HG03196 (cell line): ENCODE results near the gene TIMM44.
"Not testable (repeated sequence)": the region's sequence is repeated elsewhere in the genome, so short reads cannot be mapped to it uniquely, and the experiment has no call there.

Experiments
- ATAC-seq: cut with Tn5 transposase; IDR thresholded peaks from one replicate; pipeline ENCODE4 v1.9.1; 2021; ENCODE audit not compliant: unreplicated experiment

The TIMM44 gene

DNA sequence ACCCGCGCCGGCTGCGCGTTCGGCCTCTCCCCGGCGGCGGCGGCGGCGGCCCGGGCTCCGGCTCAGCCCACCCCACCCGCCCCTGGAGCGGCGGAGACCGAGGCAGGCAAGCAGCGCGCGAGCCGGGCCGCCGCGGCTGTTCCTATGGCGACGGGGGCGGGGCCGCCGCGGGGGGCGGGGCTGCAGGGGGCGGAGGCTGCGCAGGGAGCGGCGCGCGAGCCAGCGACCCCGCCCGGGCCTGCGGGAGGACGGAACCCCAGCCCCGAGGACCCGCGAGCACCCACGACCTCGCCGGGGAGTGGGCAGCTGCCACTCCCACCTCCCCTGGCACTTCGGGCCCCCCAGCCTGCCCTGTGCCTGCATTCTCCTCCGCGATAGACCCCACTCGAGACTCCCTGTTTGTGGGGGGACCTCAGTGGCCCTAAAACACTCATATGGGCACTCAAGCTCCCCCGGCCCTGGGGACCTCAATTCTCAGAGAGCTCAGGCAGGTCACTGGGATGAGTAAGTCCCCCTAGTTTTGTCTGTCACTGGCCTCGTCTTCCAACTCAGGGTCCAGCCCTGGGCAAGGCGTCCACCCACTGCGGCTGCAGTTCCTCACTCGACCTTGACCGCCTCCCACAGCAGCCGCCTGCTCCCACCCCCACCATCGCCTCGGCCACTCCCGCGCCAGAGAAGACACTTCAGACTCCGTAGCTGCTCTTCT lies 17.3 kb downstream of the TIMM44 start, which contains the start of gene CTXN1:
TSS of gene CTXN1 (minus strand) at position 115 of the 706 bp plus-strand sequence. CDS start 597 bp downstream, outside the sequence.
- ATAC-seq = no peak

GRCh38 chr19:7925171-7925851 lies 18.2 kb downstream of the TIMM44 start:
- no peak for ATAC-seq

DNA sequence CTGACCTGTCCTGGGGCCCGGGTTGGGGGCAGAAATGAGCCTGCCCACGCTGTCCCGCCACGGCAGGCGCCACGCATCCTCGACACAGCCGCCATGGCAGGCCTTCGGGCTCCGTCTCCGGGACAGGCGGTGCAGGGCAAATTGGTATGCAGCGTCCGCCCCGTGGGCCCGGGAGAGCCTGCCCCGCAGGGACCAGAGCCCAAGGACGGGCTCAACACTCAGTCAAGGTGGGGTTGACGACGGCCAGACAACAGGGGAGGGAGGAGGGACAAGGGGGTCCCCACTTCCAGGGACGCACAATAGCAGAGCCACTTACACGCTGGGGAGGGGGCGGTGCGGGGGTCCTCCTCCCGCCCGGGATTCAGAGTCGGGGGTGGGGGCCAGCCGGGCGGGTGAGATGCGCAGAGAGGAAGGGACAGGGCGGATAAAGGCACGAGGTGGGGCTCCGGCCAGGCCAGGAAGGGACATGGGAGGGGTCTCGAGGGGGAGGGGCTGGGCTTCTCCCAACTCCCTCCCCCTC lies 18.8 kb downstream of the TIMM44 start:
- ATAC-seq = no peak

GRCh38 chr19:7924241-7924640 lies 19.2 kb downstream of the TIMM44 start:
- ATAC-seq = no peak

DNA sequence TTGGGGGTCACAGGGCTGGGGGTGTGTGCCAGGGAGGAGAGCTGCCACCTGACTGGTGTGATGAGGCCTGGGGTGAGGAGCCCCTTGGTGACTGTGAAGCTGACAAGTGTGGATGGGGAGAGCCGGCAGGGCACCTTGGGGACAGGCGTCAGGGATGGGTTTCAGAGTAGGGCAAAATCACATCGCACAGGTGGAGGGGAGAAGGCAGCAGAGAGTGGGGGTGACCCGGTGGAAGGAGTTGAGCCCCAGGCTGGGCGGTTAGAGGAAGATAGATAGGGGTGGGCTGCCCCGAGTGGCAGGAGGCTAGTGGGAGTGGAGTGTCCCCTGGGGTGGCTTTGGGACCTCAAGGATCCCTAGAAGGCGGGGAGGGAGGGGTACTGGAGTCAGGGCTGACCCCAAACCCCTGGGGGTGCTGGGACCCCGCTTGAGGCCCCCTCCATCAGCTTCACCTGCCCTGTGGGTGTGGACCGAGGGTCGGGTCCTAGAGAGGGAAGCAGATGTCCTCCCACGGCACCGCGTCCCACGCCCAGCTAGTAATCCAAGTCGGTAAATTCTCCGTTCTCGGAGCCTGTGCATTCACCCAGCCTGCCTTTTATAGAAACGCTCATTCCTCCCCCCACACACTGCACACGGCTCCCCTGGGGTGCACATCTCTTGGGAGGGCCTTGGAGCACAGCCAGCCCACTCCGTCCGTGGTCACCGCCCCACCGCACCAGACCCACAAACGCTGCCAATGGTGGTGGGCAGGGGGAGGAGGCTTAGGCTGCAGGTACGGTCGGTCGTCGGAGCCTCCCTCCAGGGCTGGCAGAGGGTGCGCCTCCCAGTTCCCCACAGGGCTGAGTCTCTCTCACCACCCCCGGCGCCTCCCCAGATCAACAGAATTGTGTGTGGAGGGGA lies 19.9 kb downstream of the TIMM44 start:
- ATAC-seq = no peak

DNA sequence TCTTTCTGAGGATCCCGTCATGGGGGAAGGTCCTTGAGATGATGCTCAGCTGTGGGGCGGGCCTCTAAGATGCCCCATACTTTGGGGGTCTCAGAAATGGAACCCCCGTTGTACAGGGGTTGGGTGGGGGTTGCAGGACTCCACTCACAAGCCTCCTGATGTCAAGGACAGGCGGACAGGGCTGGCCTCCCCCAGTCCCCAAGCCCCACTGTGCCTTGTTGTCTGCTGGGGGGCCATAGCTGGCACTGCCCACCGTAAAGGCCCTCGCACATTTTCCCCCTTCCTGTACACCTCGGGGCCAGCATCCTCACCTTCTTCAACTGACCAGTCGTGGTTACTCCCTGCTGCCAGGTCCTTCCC lies 20.6 kb downstream of the TIMM44 start:
- ATAC-seq = no peak

DNA sequence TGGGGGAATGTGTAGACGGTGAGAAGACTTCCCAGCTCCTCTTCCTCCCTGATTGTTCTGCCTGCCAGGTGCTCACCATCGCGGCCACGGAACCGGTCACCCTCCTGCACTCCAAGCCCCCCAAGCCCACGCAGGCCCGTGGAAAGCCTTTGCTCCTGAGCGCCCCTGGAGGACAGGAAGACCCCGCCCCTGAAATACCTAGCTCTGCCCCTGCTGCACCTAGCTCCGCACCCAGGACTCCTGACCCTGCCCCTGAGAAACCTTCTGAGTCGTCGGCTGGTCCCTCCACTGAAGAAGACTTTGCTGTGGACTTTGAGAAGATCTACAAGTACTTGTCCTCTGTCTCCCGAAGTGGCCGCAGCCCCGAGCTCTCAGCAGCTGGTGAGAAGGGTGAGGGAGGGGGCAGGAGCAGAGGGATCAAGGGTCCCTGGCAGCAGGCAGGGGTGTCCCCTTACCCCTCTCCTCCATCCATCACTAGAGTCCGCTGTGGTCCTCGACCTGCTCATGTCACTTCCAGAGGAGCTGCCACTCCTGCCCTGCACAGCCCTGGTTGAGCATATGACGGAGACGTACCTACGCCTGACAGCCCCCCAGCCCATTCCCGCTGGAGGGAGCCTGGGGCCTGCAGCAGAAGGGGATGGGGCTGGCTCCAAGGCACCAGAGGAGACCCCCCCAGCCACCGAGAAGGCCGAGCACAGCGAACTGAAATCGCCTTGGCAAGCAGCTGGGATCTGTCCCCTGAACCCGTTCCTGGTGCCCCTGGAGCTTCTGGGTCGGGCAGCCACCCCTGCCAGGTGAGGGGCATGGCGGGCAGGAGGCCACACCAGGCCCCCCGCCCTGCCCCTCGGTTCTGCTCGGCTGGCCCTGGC lies 21.3 kb downstream of the TIMM44 start:
- no peak for ATAC-seq

DNA sequence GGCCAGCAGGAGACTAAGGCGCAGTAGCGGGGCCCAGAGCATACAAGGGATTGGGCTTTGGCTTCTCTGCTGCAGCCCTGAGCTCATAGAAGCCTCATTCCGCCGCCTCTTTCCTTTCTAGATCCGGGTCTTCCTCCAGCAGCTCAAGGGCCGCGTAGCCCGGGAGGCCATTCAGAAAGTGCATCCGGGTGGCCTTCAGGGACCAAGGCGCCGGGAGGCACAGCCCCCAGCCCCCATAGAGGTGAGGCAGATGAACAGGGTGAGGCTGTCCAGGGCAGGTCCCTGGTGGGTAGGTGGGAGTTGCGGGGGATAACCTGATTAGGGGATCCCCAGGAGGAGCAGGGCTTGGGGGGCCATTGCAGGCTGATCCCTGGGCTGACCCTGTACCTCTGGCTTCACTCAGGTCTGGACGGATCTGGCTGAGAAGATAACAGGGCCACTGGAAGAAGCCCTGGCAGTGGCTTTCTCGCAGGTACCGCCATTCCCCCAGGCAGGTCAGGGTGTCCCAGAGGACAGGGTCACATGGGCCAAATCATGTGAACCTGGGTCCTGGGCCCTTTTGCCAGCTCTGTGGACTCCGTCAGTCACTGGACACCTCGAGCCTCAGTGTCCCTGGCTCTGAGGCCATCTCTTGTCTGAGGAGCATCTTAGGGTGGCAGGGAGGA lies 22.0 kb downstream of the TIMM44 start:
- no peak for ATAC-seq

DNA sequence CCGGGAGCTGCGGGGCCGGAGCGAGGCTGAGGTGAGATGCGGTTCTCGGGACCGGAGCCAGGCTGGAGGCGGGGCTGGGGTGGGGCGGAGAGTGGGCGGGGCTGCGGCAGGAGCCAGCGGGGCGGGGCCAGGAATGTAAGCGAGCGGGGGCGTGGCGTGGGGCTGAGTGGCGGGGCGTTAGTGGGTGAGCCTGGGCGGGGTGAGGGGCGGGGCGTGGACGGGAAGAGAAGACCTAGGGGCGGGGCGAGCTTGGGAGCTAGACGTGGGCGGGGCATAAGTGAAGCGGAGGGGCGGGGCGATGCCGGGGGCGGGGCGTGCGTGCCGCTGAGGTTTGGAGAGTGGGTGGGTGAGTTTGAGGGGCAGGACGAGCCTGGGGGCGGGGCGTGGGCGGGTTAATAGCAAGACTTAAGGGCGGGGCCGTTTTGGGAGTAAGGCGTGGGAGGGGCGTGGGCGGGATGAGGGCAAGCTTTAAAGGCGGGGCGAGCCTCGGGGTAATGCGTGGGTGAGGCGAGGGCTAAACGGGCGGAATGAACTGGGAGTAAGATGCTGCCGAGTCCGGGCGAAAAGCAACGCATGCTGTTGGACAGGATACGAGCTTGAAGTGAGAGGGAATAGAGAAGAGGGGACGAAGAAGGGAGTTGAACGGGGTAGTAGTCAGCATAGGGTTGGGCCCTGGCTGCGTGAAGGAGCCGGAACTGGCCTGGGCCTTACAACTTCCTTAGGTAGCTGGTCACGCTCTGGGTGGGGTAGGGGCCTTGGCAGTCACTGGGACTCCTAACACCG lies 22.8 kb downstream of the TIMM44 start:
- ATAC-seq = peak; percentile 34

DNA sequence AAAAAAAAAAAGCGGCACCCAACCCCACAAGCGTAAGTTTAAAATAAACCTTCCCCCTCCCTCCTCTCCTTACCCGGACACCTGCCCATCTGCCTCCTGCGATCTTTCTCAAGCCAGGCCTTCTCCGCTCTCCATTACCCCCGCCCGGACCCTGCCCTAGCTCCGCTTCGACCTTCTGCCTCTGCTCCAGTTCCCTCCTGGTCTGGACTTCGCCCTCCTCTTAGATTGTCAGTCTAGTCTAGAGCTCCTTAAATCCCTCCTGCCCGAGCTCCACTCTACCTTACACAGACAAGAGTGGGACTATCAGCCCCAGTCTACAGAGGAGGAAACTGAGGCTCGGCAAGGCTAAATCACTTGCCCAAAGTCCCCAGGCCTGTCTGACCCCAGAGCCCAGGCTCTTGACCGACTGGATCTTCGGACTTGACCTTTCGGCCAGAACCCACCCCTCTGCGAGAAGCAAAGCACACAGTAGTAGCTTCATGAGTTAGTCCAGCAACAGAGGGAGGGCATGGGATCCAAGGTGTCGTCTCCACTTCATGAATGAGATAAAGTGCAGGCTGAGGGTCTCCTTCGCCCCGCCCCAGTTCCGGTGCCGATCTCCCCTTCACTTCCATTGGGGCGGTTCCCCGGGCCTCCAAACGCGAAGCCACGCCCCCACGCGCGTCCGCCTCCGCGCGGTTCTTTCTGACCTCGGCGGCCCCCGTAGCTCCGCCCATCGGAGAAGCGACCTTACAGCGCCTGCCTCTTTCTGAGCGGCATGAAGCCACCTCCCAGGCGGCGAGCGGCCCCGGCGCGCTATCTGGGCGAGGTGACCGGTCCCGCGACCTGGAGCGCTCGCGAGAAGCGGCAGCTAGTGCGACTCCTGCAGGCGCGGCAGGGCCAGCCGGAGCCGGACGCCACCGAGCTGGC lies 23.6 kb downstream of the TIMM44 start, which contains the start of gene SNAPC2:
TSS of gene SNAPC2 (plus strand) at position 729 of the 909 bp plus-strand sequence. CDS start at position 758, 29 bp downstream.
- ATAC-seq = peak; percentile 56

- ATAC-seq = no peak
Observed at GRCh38 chr19:7918615-7919421, 24.6 kb downstream of the TIMM44 start.

GRCh38 chr19:7918062-7918614 lies 25.3 kb downstream of the TIMM44 start:
- not testable (repeated sequence) for ATAC-seq

GRCh38 chr19:7917267-7918061 lies 26.0 kb downstream of the TIMM44 start:
- no peak for ATAC-seq

DNA sequence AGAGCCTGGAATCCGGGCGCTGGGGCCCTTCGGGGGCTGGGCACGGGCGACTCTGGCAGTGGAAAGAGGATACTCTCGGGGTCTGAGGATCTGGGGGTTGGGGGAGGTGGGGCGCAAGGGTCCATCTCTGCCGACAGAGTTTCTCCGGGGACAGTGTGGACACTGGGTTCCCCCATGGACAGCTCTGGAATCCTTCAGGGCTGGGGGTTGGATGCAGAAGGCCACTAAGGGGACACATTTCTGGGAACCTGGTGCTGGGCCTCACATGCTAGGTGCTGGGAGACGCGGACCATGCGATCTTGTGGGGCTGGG lies 26.6 kb downstream of the TIMM44 start:
- no peak for ATAC-seq

DNA sequence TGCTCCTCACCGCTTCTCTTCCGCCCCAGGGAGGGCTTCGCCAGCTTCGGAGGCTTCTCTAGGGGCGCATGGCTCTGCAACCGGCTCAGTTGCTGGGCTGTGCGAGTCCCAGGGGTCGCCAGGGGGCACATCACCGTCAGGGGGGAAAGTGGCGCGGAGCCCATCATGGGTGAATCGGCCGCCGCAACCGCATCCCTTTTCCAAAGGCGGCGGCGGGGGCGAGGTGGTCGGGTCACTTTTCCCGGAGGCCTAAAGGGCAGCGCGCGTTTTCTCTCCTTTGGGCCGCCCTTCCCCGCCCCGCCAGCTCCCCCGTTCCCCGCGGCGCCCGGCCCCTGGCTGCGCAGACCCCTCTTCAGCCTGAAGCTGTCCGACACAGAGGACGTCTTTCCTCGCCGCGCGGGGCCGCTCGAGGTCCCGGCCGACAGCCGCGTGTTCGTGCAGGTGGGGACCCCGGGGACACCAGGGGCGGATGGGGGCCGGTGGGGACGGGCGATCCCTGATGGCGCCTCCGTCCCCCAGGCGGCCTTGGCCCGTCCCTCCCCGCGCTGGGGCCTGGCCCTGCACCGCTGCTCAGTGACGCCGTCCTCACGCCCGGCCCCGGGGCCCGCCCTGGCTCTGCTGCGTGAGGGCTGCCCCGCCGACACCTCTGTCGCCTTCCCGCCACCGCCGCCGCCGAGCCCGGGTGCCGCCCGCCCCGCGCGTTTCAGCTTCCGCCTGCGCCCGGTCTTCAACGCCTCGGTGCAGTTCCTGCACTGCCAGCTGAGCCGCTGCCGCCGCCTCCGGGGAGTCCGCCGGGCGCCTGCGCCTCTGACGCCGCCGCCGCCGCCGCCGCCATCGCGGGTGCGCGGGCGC lies 27.1 kb downstream of the TIMM44 start:
- no peak for ATAC-seq
